GM21423 (cell line): ENCODE measurements around the gene TMEM170A.

Experiments used
- ATAC-seq: cut with Tn5 transposase; IDR thresholded peaks from one replicate; pipeline ENCODE4 v1.9.1; 2021; ENCODE audit warnings: mild to moderate bottlenecking, moderate library complexity; ENCODE audit not compliant: unreplicated experiment

Gene TMEM170A

GRCh38 chr16:75482434-75483205 is 18.1 kb upstream of the TMEM170A start:
- ATAC-seq = no peak

- ATAC-seq = no peak
These were observed 17.0 kb upstream of the TMEM170A start for GRCh38 chr16:75481475-75481874.

- no peak for ATAC-seq
These were observed 15.0 kb upstream of the TMEM170A start for GRCh38 chr16:75479421-75479990.

- ATAC-seq = no peak
These were observed 14.2 kb upstream of the TMEM170A start for GRCh38 chr16:75478480-75479345.

GRCh38 chr16:75477680-75478473 is 13.4 kb upstream of the TMEM170A start:
- ATAC-seq = no peak

GRCh38 chr16:75476817-75477216 is 12.3 kb upstream of the TMEM170A start:
- ATAC-seq = no peak

- ATAC-seq = no peak
These were observed 10.9 kb upstream of the TMEM170A start for GRCh38 chr16:75475420-75475847.

GRCh38 chr16:75472908-75473877 is 8.7 kb upstream of the TMEM170A start:
- no peak for ATAC-seq

- ATAC-seq = peak; percentile 90
These were observed 7.5 kb upstream of the TMEM170A start for GRCh38 chr16:75471723-75472633.

- no peak for ATAC-seq
These were observed 2.3 kb upstream of the TMEM170A start for GRCh38 chr16:75466760-75467159.

GRCh38 chr16:75463389-75464121 is 934 bp downstream of the TMEM170A start:
- peak; percentile 16 for ATAC-seq

GRCh38 chr16:75462806-75463205 is 1.7 kb downstream of the TMEM170A start:
- peak; percentile 19 for ATAC-seq

GRCh38 chr16:75461575-75461974 is 2.9 kb downstream of the TMEM170A start:
- ATAC-seq = no peak

GRCh38 chr16:75460446-75460845 is 4.0 kb downstream of the TMEM170A start:
- ATAC-seq = no peak

GRCh38 chr16:75459691-75460090 is 4.8 kb downstream of the TMEM170A start:
- ATAC-seq = no peak

- no peak for ATAC-seq
These were observed 6.0 kb downstream of the TMEM170A start for GRCh38 chr16:75458439-75458838.

GRCh38 chr16:75458029-75458428 is 6.5 kb downstream of the TMEM170A start:
- no peak for ATAC-seq

GRCh38 chr16:75457485-75458021 is 6.9 kb downstream of the TMEM170A start:
- ATAC-seq = no peak
